Panc1 (cell line): ENCODE measurements around the gene POMC. TPM values are rescaled to one million over a fixed set of nuclear protein-coding genes. Genes with fewer than 3 reads are reported as not detected.
"Not testable (repeated sequence)": the region's sequence is repeated elsewhere in the genome, so short reads cannot be mapped to it uniquely, and the experiment has no call there.

ENCODE experiments used
- ATAC-seq: fragments of 200-7000 bp; cut with Tn5 transposase; 2 replicates; pipeline ENCODE4 v1.9.1; 2020; ENCODE audit warnings: mild to moderate bottlenecking, moderate library complexity
- BruUV-seq: library from RNA; stranded (reverse); fragments of 400-500 nt; replicated peaks from 2 replicates; lab custom pipeline; 2021; lab: Mats Ljungman, UMichigan
- CTCF ChIA-PET: fragments of 300-600 bp; sonication (Branson Sonifier 250); formaldehyde crosslinking; loops from one replicate; lab custom pipeline; 2022; ENCODE audit warnings: antibody characterized with exemption; lab: Charles Lee
- POLR2A ChIA-PET: fragments of 300-600 bp; sonication (Branson Sonifier 250); formaldehyde crosslinking; loops from one replicate; lab custom pipeline; 2022; ENCODE audit warnings: antibody characterized with exemption; lab: Charles Lee
- DNase-seq: peaks from one replicate; pipeline ENCODE4 v3.0.0-alpha.2; 2010; ENCODE audit warnings: low read depth, low spot score
- H3K27ac ChIP-seq: 2 replicates; pipeline ENCODE4 v1.5.1; 2011; ENCODE audit warnings: mild to moderate bottlenecking, low read length, inconsistent platforms
- H3K27me3 ChIP-seq: fragments of 200-500 bp; sonication (Bioruptor generic); 2 replicates; pipeline ENCODE4 v1.6.0; 2014; ENCODE audit warnings: low read length, inconsistent platforms; ENCODE audit not compliant: control insufficient read depth, insufficient read depth
- H3K36me3 ChIP-seq: fragments of 200-500 bp; sonication (Bioruptor generic); 2 replicates; pipeline ENCODE4 v1.5.1; 2014; ENCODE audit warnings: inconsistent platforms, mild to moderate bottlenecking, low read length, moderate library complexity; ENCODE audit not compliant: control insufficient read depth, insufficient read depth
- H3K4me1 ChIP-seq: 2 replicates; pipeline ENCODE4 v1.5.1; 2011; ENCODE audit warnings: inconsistent platforms, mild to moderate bottlenecking, low read length, moderate library complexity; ENCODE audit not compliant: control insufficient read depth, insufficient read depth
- H3K4me3 ChIP-seq, 2 experiments: 2 replicates each; pipeline ENCODE4 v1.5.1; 2011 to 2012; ENCODE audit warnings: low read depth in 2 of 2, low read length in 2 of 2, mild to moderate bottlenecking in 2 of 2, inconsistent platforms in 1 of 2, moderate library complexity in 1 of 2
- H3K9me3 ChIP-seq: fragments of 200-500 bp; sonication (Bioruptor generic); 2 replicates; pipeline ENCODE4 v1.5.1; 2014; ENCODE audit warnings: low read depth, mild to moderate bottlenecking, inconsistent platforms, low read length, moderate library complexity; ENCODE audit not compliant: control insufficient read depth, insufficient read depth
- CTCF ChIP-seq: fragments of 450-650 bp; IDR thresholded peaks from 2 replicates; pipeline ENCODE4 v1.5.1; 2017; ENCODE audit warnings: mild to moderate bottlenecking
- POLR2AphosphoS5 ChIP-seq: IDR thresholded peaks from 2 replicates; pipeline ENCODE4 v1.6.1; 2012; ENCODE audit warnings: mild to moderate bottlenecking, low read depth, low read length, moderate library complexity
- REST ChIP-seq, 2 experiments: IDR thresholded peaks; 2 replicates each; pipeline ENCODE4 v1.6.1; 2011 to 2012; ENCODE audit warnings: low read depth in 2 of 2, control low read depth in 1 of 2, low read length in 1 of 2, mild to moderate bottlenecking in 1 of 2, moderate library complexity in 1 of 2; ENCODE audit not compliant: insufficient read depth in 1 of 2
- SIN3A ChIP-seq: IDR thresholded peaks from 2 replicates; pipeline ENCODE4 v1.6.1; 2012; ENCODE audit warnings: low read depth, mild to moderate bottlenecking, low read length, moderate library complexity, borderline replicate concordance; ENCODE audit not compliant: insufficient read depth
- TCF7L2 ChIP-seq: IDR thresholded peaks from 2 replicates; pipeline ENCODE4 v1.6.1; 2011; ENCODE audit warnings: mild to moderate bottlenecking, low read depth, low read length, inconsistent platforms
- in situ Hi-C: cut with HindIII; loops from 2 replicates; pipeline ENCODE4 v1.10.0; 2016; ENCODE audit warnings: low sequenced_read_pairs, low pct_unique_long_range_greater_than_20kb
- intact Hi-C: fragments of 100-400 bp; cut with micrococcal nuclease; formaldehyde crosslinking; loops from one replicate; pipeline ENCODE4 v1.10.0; 2022; ENCODE audit not compliant: unreplicated experiment
- total RNA-seq: library from RNA; stranded (reverse); gene quantifications from one replicate; pipeline ENCODE4 v1.2.1, GENCODE V29; 2021; ENCODE audit not compliant: unreplicated experiment

Gene POMC
- total RNA-seq, 1 experiment from 2014 or later: not detected

- H3K36me3 ChIP-seq, in situ Hi-C loops, H3K4me3 ChIP-seq, H3K4me1 ChIP-seq, intact Hi-C loops, ATAC-seq, POLR2A ChIA-PET, H3K27ac ChIP-seq, CTCF ChIA-PET, H3K9me3 ChIP-seq, H3K27me3 ChIP-seq, DNase-seq, BruUV-seq: not testable (repeated sequence)
These were observed 17.4 kb downstream of the POMC start for GRCh38 chr2:25150993-25151392.

GRCh38 chr2:25149646-25150045 is 18.7 kb downstream of the POMC start:
- H3K27me3 ChIP-seq: no peaks in the 10 kb centered on the region
- BruUV-seq: no TSS peak
- H3K27ac ChIP-seq: no peak overlapping the region
- no peak overlapping the region for H3K4me3 ChIP-seq
- no peak for DNase-seq
- H3K36me3 ChIP-seq: no peaks in the 10 kb centered on the region
- H3K9me3 ChIP-seq: no peaks in the 10 kb centered on the region
- POLR2A ChIA-PET: interaction anchor here (0.7 kb wide), 1 partner anchor 34 kb away, joined by 10 read pairs; no protein-coding TSS in a partner anchor
- in situ Hi-C loops (no loop called here), intact Hi-C loops (no loop called here)
- CTCF ChIA-PET: no interaction called here
- TF ChIP-seq SIN3A (no peak), TCF7L2 (no peak), POLR2AphosphoS5 (no peak), REST (IDR thresholded peaks at IDR 0.05; ENCODE audit: insufficient read depth in 1 of 2, low read depth in 2 of 2, low read length in 1 of 2) (no peak), CTCF (no peak)
- no peaks in the 10 kb centered on the region for H3K4me1 ChIP-seq
- ATAC-seq: no peak

- H3K4me1 ChIP-seq: no peaks in the 10 kb centered on the region
- POLR2A ChIA-PET: no interaction called here
- no peaks in the 10 kb centered on the region for H3K36me3 ChIP-seq
- no peak for TF ChIP-seq REST (IDR thresholded peaks at IDR 0.05; ENCODE audit: insufficient read depth in 1 of 2, low read depth in 2 of 2, low read length in 1 of 2)
- no peaks in the 10 kb centered on the region for H3K9me3 ChIP-seq
- BruUV-seq: no TSS peak
- in situ Hi-C loops: no loop called here
- intact Hi-C loops: no loop called here
- no peak overlapping the region for H3K4me3 ChIP-seq
- CTCF ChIA-PET: no interaction called here
- no peak for ATAC-seq
- no peak overlapping the region for H3K27ac ChIP-seq
- no peaks in the 10 kb centered on the region for H3K27me3 ChIP-seq
- no peak for DNase-seq
These were observed 21.5 kb downstream of the POMC start for GRCh38 chr2:25146896-25147295.
